Endothelial cell of umbilical vein (primary cell): ENCODE measurements around the gene OVOL1. TPM values are rescaled to one million over a fixed set of nuclear protein-coding genes. Genes with fewer than 3 reads are reported as not detected.

Experiments
- BruUV-seq: library from RNA; stranded (reverse); fragments of 400-500 nt; replicated peaks from 2 replicates; lab custom pipeline; 2021; lab: Mats Ljungman, UMichigan
- CTCF ChIA-PET: fragments of 300-600, 350-600 bp; sonication (Branson Sonifier 250); formaldehyde crosslinking; loops from one replicate; lab custom pipeline; 2021; ENCODE audit warnings: antibody characterized with exemption, inconsistent platforms; lab: Charles Lee
- POLR2A ChIA-PET: fragments of 300-600, 350-600 bp; sonication (Branson Sonifier 250); formaldehyde crosslinking; loops from one replicate; lab custom pipeline; 2021; ENCODE audit warnings: antibody characterized with exemption, inconsistent platforms; lab: Charles Lee
- DNase-seq: peaks from one replicate; pipeline ENCODE4 v3.0.0-alpha.2; 2011; ENCODE audit warnings: low read depth, low spot score
- FAIRE-seq: peaks from 2 replicates; lab custom pipeline; 2011; peaks lifted over from hg19 to GRCh38; lab: Jason Lieb, UNC
- H2AFZ ChIP-seq: 2 replicates; pipeline ENCODE4 v1.6.0; 2012; ENCODE audit warnings: low read depth, low read length, control low read depth, inconsistent platforms
- H3K27ac ChIP-seq: 2 replicates; pipeline ENCODE4 v1.5.1; 2011; ENCODE audit warnings: low read depth, mild to moderate bottlenecking, control low read depth, low read length, moderate library complexity; ENCODE audit not compliant: insufficient read depth
- H3K27me3 ChIP-seq, 2 experiments: 2 replicates each; pipeline versions ENCODE4 v1.6.0 to v1.6.1; 2011; ENCODE audit warnings: low read length in 2 of 2, mixed read lengths in 1 of 2; ENCODE audit not compliant: control insufficient read depth in 2 of 2, insufficient read depth in 2 of 2
- H3K36me3 ChIP-seq, 2 experiments: 2 replicates in 1 of 2; 3 replicates in 1 of 2; pipeline ENCODE4 v1.5.1; 2011; ENCODE audit warnings: low read length in 2 of 2, mild to moderate bottlenecking in 1 of 2, moderate library complexity in 1 of 2; ENCODE audit not compliant: control insufficient read depth in 2 of 2, insufficient read depth in 2 of 2; ENCODE audit errors: extremely low read depth in 1 of 2
- H3K4me1 ChIP-seq: 3 replicates; pipeline ENCODE4 v1.5.1; 2011; ENCODE audit warnings: mild to moderate bottlenecking, low read length; ENCODE audit not compliant: control insufficient read depth, insufficient read depth; ENCODE audit errors: extremely low read depth
- H3K4me2 ChIP-seq: 2 replicates; pipeline ENCODE4 v1.6.1; 2011; ENCODE audit warnings: low read length, control low read depth, mixed read lengths; ENCODE audit not compliant: insufficient read depth
- H3K4me3 ChIP-seq, 3 experiments: fragments of 200-600 bp in 1 of 3; sonication (generic), shearing (Covaris generic) in 1 of 3; replicated peaks in 1 of 3; 2 replicates each; pipeline ENCODE4 v1.5.1; 2011 to 2016; ENCODE audit warnings: control low read depth in 3 of 3, low read length in 3 of 3, mild to moderate bottlenecking in 2 of 3, inconsistent platforms in 1 of 3, low read depth in 1 of 3, moderate library complexity in 1 of 3; ENCODE audit not compliant: insufficient read depth in 1 of 3
- H3K79me2 ChIP-seq: 2 replicates; pipeline ENCODE4 v1.6.0; 2012; ENCODE audit warnings: low read length, inconsistent platforms; ENCODE audit not compliant: control insufficient read depth, insufficient read depth
- H3K9ac ChIP-seq: replicated peaks from 2 replicates; pipeline ENCODE3; 2011; ENCODE audit warnings: low read length, control low read depth; ENCODE audit not compliant: insufficient read depth; ENCODE audit errors: extremely low read depth
- H3K9me1 ChIP-seq: replicated peaks from 3 replicates; pipeline ENCODE4 v1.6.0; 2011; ENCODE audit warnings: mild to moderate bottlenecking, low read length; ENCODE audit not compliant: control insufficient read depth, insufficient read depth; ENCODE audit errors: extremely low read depth
- H3K9me3 ChIP-seq: replicated peaks from 2 replicates; pipeline ENCODE4 v1.5.1; 2012; ENCODE audit warnings: low read length, inconsistent platforms; ENCODE audit not compliant: control insufficient read depth, insufficient read depth
- H4K20me1 ChIP-seq: replicated peaks from 2 replicates; pipeline ENCODE3; 2011; ENCODE audit warnings: mild to moderate bottlenecking, low read length; ENCODE audit not compliant: control insufficient read depth, insufficient read depth; ENCODE audit errors: extremely low read depth
- CTCF ChIP-seq, 2 donors: IDR thresholded peaks; 1 replicate in 1 of 2; 2 replicates in 1 of 2; pipeline ENCODE4 v1.5.1; 2011; ENCODE audit warnings: low read length in 2 of 2, mild to moderate bottlenecking in 2 of 2, moderate library complexity in 2 of 2, control low read depth in 1 of 2, inconsistent platforms in 1 of 2, low read depth in 1 of 2; ENCODE audit not compliant: insufficient read depth in 1 of 2; ENCODE audit errors: extremely low read depth in 1 of 2
- GATA2 ChIP-seq: IDR thresholded peaks from 2 replicates; pipeline ENCODE4 v1.7.0; 2011; ENCODE audit warnings: low read depth, mild to moderate bottlenecking, moderate library complexity, mixed read lengths, low read length; ENCODE audit not compliant: insufficient read length, insufficient read depth
- JUN ChIP-seq: IDR thresholded peaks from 2 replicates; pipeline ENCODE4 v1.6.1; 2011; ENCODE audit warnings: borderline replicate concordance, low read depth; ENCODE audit not compliant: insufficient read length, insufficient read depth
- MYC ChIP-seq: IDR thresholded peaks from one replicate; pipeline ENCODE4 v1.6.1; 2011; ENCODE audit warnings: mild to moderate bottlenecking, low read depth, low read length
- POLR2AphosphoS5 ChIP-seq: IDR thresholded peaks from 2 replicates; pipeline ENCODE4 v1.6.1; 2012; ENCODE audit warnings: low read depth, mild to moderate bottlenecking, control low read depth, low read length, moderate library complexity; ENCODE audit not compliant: insufficient read depth
- dilution Hi-C: fragments of 300-500 bp; cut with MboI; formaldehyde crosslinking; loops from one replicate; pipeline ENCODE4 v1.15.0; 2019; ENCODE audit warnings: low sequenced_read_pairs; ENCODE audit not compliant: extremely low pct_ligation_motif_present
- intact Hi-C: fragments of 100-400 bp; cut with micrococcal nuclease; formaldehyde crosslinking; loops from one replicate; pipeline ENCODE4 v1.10.0; 2022
- polyA plus RNA-seq, 4 experiments: library from polyadenylated mRNA; depleted of rRNA in 3 of 4; stranded (reverse) in 3 of 4; unstranded in 1 of 4; fragments of >200 nt; gene quantifications; 2 replicates each; pipeline versions ENCODE4 v1.2.1 to v1.2.3, GENCODE V29; 2011 to 2012; ENCODE audit warnings: missing spikeins in 1 of 4
- total RNA-seq: library from RNA; stranded (reverse); gene quantifications from 2 replicates; pipeline ENCODE4 v1.2.3, GENCODE V29; 2021
- TF ChIP-seq, protein P1 (sequence below): IDR thresholded peaks from 2 replicates; pipeline ENCODE4 v1.6.1; 2011; ENCODE audit not compliant: insufficient read depth, insufficient read length

The OVOL1 gene
- total and polyA plus RNA-seq, 2 donors (not counting 3 experiments of a cell fraction or from before 2014, with no cell fraction given): not detected

DNA sequence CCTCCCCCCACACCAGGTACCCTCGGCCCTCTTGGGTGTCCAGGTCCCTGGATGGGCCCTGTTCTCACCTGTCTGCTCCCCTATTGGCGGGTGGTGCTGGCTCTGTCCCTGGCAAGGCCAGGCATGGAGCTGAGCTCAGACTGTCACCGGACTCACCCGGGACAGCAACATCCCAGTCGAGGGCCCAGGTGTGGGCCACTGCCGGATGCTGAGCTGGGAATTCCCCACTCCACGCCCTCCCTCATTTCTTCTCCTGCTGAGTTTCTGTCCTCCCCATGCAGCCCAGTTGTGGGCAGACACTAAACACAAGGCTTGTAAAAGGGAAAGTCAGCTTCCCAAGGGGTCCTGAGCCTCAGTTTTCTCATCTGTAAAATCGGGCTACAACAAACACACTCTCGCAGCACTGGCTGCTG lies 4.0 kb upstream of the OVOL1 start:
- TF ChIP-seq GATA2: no peak
- TF ChIP-seq, protein P1, sequence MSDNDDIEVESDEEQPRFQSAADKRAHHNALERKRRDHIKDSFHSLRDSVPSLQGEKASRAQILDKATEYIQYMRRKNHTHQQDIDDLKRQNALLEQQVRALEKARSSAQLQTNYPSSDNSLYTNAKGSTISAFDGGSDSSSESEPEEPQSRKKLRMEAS: no peak
- TF ChIP-seq POLR2AphosphoS5: no peak
- no peak for TF ChIP-seq CTCF (IDR thresholded peaks at IDR 0.05; ENCODE audit: extremely low read depth in 1 of 2, insufficient read depth in 1 of 2, low read depth in 1 of 2, low read length in 2 of 2)
- no peak for TF ChIP-seq MYC
- no peak for TF ChIP-seq JUN
- Histone ChIP-seq H3K4me3 (no peak overlapping the region), H3K36me3 (peaks cover 5 to 14% of the 10 kb centered on the region in 2 experiments), H3K9me3 (no peaks in the 10 kb centered on the region), H3K4me1 (peaks cover 5% of the 10 kb centered on the region), H4K20me1 (no peaks in the 10 kb centered on the region), H3K79me2 (peaks cover 24% of the 10 kb centered on the region), H3K9me1 (no peaks in the 10 kb centered on the region), H3K9ac (no peak overlapping the region), H3K27me3 (peaks cover 23% of the 10 kb centered on the region in 2 experiments), H2AFZ (no peak overlapping the region), H3K27ac (no peak overlapping the region), H3K4me2 (no peak overlapping the region)
- FAIRE-seq (no peak), DNase-seq (no peak)
- CTCF ChIA-PET: interaction anchor here (0.9 to 3.7 kb wide), 2 partner anchors 13 to 35 kb away, joined by 3 to 18 read pairs; no protein-coding TSS in a partner anchor
- no TSS peak for BruUV-seq
- POLR2A ChIA-PET: no interaction called here
- dilution Hi-C loops: no loop called here
- intact Hi-C loops: no loop called here
